MM.1S (cell line): ENCODE data around the gene ST3GAL3.

Experiments
- EZH2 ChIP-seq: fragments of 300-600 bp; sonication (generic); optimal IDR thresholded peaks from 2 replicates; pipeline ENCODE3; 2017; ENCODE audit warnings: low read depth, mild to moderate bottlenecking, antibody characterized with exemption, low read length, mixed read lengths
- TF ChIP-seq, protein P1 (sequence below): fragments of 300-600 bp; sonication (generic); IDR thresholded peaks from 2 replicates; pipeline ENCODE4 v1.5.1; 2016; ENCODE audit warnings: antibody characterized with exemption, low read length, mixed read lengths

DNA sequence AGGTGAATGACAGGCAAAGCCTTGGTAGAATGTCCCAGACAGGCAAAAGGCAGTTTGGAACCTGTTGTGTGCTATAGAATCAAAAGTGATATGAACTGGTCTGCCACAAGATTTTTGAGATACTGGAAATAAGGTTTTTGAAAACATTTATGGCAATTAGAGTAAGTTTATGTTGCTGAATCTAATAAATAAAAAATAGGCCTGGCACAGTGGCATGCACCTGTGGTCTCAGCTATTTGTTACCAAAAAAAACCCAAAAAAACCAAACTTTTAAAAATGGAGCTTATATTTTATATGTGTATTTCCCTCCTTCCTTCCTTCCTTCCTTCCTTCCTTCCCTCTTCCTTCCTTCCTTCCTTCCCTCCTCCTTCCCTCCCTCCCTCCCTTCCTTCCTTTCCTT, 149.8 kb downstream of the ST3GAL3 start:
- TF ChIP-seq, protein P1, sequence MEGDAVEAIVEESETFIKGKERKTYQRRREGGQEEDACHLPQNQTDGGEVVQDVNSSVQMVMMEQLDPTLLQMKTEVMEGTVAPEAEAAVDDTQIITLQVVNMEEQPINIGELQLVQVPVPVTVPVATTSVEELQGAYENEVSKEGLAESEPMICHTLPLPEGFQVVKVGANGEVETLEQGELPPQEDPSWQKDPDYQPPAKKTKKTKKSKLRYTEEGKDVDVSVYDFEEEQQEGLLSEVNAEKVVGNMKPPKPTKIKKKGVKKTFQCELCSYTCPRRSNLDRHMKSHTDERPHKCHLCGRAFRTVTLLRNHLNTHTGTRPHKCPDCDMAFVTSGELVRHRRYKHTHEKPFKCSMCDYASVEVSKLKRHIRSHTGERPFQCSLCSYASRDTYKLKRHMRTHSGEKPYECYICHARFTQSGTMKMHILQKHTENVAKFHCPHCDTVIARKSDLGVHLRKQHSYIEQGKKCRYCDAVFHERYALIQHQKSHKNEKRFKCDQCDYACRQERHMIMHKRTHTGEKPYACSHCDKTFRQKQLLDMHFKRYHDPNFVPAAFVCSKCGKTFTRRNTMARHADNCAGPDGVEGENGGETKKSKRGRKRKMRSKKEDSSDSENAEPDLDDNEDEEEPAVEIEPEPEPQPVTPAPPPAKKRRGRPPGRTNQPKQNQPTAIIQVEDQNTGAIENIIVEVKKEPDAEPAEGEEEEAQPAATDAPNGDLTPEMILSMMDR, result no peak
- no peak for TF ChIP-seq EZH2
